ENCODE data around the gene CCDC9B.

CCDC9B gene

GRCh38 chr15:40365624-40366456, 25.1 kb upstream of the CCDC9B start:
- DNase-seq (ENCODE audit: low read depth): no peak

DNA sequence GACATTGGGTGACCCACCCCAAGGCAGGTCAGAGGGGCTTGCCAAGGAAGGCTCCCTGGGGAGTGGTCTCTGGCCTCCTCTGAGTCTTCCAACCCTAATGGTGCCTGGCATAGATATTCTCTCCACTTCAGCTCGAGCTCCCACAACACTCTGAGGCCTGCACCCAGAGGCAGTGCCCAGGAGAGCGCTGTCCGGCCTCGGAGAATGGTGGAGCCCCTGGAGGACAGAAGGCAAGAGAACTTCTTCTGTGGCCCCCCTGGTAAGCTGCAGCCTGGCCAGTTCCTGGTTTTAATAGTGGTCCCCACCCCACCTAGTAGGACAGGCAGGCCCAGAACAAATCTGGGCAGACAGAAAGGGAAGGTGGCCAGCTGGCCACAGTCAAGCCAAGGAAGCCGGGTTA, 24.3 kb upstream of the CCDC9B start:
- no peak for DNase-seq (ENCODE audit: low read depth)

DNA sequence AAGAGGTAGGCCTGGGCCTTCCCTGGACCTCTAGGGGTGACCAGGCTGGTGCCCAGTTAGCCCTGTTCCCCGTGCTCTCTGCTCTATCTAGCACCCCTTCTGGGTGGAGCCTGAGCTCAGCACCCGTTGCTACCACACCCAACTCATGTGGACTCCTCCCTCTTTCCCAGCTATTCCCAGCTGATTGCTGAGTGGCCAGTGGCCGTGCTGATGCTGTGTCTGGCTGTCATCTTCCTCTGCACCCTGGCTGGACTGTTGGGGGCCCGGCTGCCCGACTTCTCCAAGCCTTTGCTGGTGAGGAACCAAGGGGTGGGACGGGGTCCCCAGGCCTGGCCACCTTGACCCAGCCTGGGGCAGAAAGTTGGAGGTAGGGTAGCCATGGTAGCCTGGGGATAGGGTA, 23.5 kb upstream of the CCDC9B start:
- no peak for DNase-seq (ENCODE audit: low read depth)

- DNase-seq (ENCODE audit: low read depth): no peak
Measured at GRCh38 chr15:40363611-40364010, 22.9 kb upstream of the CCDC9B start.

GRCh38 chr15:40361640-40362039, 20.9 kb upstream of the CCDC9B start:
- no peak for DNase-seq (ENCODE audit: low read depth)

DNA sequence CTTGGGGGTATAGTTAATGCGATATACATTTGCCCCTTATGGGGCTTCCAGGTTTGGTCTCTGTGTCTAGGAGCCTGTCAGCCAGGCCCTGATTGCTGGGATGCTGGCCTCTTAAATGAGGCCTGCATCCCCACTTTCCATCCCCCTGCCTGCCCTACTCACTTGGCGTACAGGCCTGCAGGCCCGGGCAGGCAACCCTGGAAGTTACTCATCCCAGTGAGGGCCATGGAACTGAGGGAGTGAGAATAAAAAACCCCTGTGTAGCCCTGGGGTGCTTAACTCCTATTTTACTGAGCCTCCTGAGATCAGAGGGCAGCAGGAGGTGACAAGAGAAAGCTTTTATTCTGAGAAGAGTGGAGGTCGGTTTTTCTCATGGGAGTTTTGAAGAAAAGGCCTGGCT, 19.3 kb upstream of the CCDC9B start:
- DNase-seq (ENCODE audit: low read depth): no peak

DNA sequence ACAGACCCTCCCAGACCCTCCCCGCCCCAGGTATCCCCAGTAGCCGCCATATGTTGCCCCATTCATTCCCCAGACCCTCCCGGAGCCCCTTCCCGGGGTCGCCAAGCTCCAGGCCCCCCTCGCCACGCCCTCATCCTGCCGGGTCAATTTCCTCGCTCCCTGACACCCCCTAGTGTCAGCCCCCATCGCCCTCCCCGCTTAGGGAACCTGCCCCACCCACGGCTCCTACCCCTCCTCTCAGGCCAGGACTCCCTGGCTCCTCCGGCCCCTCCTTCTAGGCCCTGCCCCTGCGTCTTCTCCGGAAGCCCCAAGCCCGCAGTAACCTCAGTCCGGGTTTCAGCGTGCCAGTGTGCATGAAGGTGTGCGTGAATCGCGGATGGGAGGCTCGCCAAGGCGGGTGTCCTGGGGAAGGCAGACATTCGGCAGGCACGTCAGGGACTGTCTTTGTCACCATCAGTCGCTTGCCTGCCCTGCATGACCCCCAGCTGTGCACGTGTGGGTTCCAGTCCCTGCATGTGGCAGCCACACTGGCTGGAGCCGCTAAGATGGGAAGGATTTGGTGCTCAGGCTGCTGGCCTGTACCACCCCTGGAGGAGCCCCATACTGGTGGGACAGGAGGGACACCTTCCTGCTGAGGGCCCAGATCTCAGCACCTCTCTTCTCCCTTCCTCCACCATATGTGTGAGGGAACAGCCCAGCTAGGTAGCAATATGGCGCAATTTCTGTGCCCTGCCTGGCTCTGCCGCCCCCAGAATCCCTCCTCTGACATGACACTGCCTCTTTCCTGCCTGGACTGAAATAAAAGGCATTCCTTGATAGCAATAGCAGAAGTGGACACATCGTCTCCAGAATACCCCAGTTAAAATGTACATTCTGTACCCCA, 18.0 kb upstream of the CCDC9B start:
- no peak for DNase-seq (ENCODE audit: low read depth)

DNA sequence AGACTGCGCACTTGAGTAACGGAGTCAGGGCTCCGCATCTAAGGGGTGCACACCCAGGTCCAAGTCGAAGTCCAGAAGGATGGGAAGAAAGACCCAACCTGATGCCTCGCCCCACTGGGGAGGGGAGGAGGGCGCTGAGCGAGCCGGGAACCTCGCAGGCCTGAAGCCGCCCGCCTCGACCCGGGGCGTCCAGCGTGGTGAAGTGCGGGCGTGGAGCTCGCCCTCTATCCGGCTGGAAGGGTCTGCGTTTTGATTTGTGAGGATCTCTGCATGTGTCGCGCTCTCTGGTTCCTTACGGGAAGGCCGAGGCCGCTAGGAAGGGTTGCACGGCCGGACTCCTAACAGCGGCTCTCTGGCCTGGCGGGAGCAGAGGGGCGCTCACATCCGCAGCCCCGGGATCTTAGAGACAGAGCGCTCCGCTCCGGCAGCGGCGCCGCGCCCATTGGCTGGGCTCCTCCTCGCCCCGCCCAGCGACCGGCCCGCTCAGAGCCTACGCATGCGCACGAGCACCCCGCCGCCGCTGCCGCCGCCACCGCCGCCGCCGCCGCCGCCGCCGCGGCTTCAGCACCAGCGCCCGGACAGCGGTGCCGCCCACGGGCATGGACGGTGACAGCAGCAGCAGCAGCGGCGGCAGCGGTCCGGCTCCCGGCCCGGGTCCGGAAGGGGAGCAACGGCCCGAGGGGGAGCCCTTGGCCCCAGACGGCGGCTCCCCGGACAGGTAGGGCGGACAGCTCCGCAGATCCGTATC, 17.2 kb upstream of the CCDC9B start, which contains the start of gene DISP2:
DISP2 (plus strand) TSS at position 497 of the 748 bp plus-strand sequence; CDS start at position 600, 103 bp downstream.
- DNase-seq (ENCODE audit: low read depth): peak; percentile 82

DNA sequence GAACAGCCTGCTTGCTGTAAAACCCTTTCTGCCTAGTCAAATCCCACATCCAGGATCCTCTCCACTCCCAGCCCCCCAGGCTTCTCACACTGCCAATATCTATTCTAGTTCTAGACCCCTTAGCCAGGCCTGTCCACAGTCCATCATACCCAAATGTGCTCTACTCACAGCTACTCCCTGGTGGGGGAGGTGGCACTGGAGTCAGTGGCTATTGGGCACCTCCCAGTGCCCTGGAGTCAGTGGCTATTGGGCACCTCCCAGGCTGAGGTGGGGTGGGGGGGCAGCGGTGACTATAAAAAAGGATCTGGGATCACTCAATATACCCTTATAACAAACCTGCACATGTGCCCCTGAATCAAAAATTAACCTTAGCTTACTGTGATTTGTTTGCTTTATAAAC, 16.5 kb upstream of the CCDC9B start:
- no peak for DNase-seq (ENCODE audit: low read depth)

DNA sequence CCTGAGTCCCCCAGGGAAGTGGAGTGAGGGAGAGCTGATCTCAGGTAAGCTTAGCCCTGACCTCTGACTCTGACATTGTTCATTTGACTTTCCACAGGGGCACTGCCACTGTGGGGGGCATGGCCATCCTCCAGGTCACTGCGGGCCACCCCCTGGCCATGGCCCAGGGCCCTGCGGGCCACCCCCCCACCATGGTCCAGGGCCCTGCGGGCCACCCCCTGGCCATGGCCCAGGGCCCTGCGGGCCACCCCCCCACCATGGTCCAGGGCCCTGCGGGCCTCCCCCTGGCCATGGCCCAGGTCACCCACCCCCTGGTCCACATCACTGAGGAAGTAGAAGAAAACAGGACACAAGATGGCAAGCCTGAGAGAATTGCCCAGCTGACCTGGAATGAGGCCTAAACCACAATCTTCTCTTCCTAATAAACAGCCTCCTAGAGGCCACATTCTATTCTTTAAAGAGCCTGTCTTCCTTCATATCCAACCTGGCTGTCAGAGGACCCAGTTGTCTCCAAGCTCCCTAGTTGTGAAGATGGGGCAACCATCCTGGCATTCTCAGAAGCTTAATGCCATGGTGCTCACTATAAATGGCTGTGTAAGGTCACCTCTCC, 15.3 kb upstream of the CCDC9B start:
- no peak for DNase-seq (ENCODE audit: low read depth)

DNA sequence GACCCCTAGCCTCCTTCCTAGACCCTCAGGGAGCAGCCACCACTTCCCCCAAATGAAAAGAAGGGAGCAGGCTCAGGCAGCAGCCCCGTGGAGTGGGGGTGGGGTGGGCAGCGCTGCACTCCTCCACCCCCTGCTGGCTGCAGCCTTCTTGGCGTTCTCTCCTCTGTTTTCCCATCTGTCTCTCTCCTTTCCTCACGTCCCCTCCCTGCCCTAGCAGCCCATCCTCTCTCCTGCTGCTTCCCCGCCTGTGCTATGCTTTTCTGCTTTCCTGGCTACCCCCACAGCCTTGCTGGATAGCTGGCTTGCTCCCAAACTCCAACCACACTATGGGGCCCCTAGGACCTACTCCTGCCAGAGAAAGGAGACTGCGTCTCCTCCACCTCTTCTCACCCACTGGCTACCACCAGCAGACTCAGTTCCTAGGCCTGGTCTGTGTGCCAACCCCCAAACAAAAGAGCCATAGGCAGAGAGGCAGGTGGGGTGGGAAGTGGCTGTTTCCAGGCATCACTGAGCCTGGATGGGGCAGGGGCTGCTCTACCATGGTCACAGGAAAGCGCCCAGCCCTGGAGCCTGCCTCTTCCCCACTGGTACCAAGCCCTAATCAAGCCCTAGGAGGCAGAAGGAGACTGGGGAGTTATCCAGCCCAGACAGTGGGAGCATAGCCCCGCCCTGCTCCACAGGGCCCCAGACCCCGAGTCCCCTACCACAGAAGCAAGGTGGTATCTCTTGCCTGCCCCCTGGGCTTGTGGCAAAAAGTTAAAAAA, 13.9 kb upstream of the CCDC9B start:
- DNase-seq (ENCODE audit: low read depth): no peak

GRCh38 chr15:40353697-40354096, 13.0 kb upstream of the CCDC9B start:
- DNase-seq (ENCODE audit: low read depth): no peak

DNA sequence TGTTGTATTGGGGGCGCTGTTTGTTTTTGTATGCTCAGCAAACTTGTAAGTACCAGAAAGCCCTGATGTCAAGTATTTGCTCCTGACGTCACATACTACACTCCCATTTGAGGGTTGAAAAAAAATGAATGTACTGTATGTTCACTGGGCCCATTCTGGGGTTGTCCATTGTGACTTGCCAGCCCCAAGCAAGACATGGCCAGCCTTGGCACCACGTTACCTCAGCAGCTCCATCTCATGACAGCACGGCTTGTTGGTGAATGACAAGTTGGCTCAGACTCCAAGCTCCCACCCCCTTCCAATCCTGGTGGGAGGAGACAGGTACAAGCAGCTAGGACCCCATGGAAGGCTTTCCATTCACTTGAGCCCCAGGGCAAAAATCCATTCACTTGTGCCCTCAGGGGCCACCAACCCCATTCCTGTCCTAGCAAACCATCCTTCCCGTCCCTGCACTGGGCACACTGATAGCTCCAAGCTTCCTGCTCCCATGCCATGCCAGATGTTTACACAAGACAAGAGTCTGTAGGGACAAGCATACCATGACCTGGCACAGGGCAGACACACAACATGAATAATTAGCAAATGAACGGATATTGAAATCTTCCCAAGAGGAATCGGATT, 11.7 kb upstream of the CCDC9B start:
- no peak for DNase-seq (ENCODE audit: low read depth)

GRCh38 chr15:40349163-40349562, 8.4 kb upstream of the CCDC9B start:
- no peak for DNase-seq (ENCODE audit: low read depth)

DNA sequence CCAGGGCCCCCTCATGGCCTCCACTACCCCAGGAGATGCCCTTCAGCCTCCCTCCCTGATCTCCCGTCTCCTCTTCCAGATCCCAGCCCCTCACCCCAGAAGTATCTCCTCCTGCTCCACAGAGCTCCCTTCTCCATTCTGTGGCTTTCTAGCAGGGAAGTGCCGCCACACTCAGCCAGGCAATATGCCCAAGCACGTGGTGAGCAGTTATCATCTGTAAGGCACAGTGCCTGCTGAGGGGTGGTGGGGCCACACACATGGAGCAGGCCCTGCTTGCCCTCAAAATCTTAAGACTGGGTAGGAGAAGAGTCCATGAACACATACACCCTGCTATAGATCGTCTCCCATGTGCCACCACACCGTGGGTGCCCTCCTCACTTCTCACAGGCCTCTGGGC, 7.7 kb upstream of the CCDC9B start:
- no peak for DNase-seq (ENCODE audit: low read depth)

GRCh38 chr15:40347559-40348473, 7.1 kb upstream of the CCDC9B start:
- DNase-seq (ENCODE audit: low read depth): no peak

GRCh38 chr15:40346579-40347558, 6.1 kb upstream of the CCDC9B start:
- DNase-seq (ENCODE audit: low read depth): no peak

DNA sequence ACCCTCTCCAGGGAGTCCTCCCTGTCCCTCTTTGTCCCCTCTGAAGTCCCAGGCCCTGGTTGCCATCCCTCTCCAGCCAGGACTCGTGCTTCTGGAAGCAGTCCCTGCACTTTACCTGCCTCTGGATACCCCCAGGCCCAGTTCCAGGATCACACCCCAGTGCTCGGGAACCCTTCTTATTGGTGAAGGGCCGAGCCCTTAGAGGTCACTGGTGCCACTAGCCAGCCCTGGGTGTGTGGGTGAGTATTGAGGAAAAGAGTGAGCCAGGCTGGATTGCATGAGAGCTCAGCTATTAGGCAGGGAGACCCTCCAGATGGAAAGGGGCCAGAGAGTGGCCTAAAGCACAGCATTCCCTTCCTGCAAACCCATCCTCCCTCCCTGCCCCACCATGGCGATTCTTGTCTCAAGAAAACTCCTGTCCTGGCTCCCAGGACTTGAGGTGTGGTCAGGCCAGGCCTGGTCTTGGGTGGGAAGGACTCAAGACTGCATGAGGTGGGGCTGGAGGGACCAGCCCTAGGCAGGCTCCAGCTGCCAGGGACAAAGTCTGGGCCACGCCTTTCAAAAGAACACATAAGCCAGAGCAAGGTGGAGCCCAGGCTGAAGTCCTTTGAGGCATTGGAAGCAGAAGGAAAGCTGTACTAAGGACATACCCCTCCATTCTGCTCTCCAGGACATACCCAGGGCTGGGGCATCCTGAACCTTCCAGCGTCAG, 5.3 kb upstream of the CCDC9B start:
- DNase-seq (ENCODE audit: low read depth): no peak
